Measurements from ENCODE around the gene CYB561D1.

GRCh38 chr1:109508873-109509175 is 14.9 kb downstream of the CYB561D1 start:
- TF ChIP-seq CTCF (conservative IDR thresholded peaks at IDR 0.05) (no peak), EZH2 (IDR thresholded peaks at IDR 0.05; ENCODE audit: low read depth) (no peak)
